ENCODE measurements around the gene RUVBL2. TPM values are rescaled to one million over a fixed set of nuclear protein-coding genes. Genes with fewer than 3 reads are reported as not detected.

RUVBL2 gene
- total RNA-seq, 2 experiments from 2014 or later: 175 to 176 TPM

- Mint-ChIP-seq H3K27me3 (no peaks in the 10 kb centered on the region), H3K9me3 (no peaks in the 10 kb centered on the region), H3K4me1 (ENCODE audit: low read depth) (peaks cover 30% of the 10 kb centered on the region), H3K27ac (peak overlapping the region; percentile 65), H3K4me3 (no peak overlapping the region), H3K36me3 (ENCODE audit: low read depth) (peaks cover 40% of the 10 kb centered on the region)
- TF ChIP-seq, protein P1, sequence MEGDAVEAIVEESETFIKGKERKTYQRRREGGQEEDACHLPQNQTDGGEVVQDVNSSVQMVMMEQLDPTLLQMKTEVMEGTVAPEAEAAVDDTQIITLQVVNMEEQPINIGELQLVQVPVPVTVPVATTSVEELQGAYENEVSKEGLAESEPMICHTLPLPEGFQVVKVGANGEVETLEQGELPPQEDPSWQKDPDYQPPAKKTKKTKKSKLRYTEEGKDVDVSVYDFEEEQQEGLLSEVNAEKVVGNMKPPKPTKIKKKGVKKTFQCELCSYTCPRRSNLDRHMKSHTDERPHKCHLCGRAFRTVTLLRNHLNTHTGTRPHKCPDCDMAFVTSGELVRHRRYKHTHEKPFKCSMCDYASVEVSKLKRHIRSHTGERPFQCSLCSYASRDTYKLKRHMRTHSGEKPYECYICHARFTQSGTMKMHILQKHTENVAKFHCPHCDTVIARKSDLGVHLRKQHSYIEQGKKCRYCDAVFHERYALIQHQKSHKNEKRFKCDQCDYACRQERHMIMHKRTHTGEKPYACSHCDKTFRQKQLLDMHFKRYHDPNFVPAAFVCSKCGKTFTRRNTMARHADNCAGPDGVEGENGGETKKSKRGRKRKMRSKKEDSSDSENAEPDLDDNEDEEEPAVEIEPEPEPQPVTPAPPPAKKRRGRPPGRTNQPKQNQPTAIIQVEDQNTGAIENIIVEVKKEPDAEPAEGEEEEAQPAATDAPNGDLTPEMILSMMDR (IDR thresholded peaks at IDR 0.05): no peak
- ChIA-PET POLR2A (no interaction called here), CTCF (interaction anchor here (1.4 to 2.2 kb wide), 2 partner anchors 9 to 18 kb away, joined by 3 to 11 read pairs; no protein-coding TSS in a partner anchor)
- ATAC-seq: no peak
- intact Hi-C loops (cut with micrococcal nuclease): no loop called here
- no peak for DNase-seq
These were observed 5.4 kb upstream of the RUVBL2 start for GRCh38 chr19:48988286-48988685.

DNA sequence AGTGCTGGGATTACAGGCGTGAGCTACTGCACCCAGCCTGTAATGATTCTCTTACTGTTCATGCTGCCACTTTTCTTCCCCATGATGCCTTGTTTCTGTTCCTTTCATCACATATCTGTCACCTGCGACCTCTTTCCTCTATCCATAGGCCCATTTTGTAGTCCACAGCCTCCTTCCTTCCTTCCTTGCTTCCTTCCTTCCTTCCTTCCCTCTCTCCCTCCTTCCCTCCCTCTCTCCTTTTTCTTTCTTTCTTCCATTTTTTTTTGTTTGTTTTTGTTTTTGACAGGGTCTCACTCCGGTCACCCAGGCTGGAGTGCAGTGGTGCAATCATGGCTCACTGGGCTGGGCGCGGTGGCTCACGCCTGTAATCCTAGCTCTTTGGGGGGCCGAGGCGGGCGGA is 4.8 kb upstream of the RUVBL2 start:
- Mint-ChIP-seq H3K27me3 (no peaks in the 10 kb centered on the region), H3K36me3 (ENCODE audit: low read depth) (peaks cover 40% of the 10 kb centered on the region)
- no peak for ATAC-seq

GRCh38 chr19:48989701-48990291 is 3.9 kb upstream of the RUVBL2 start:
- no peak for DNase-seq
- ChIA-PET CTCF (interaction anchor here (1.4 to 5.7 kb wide), 2 partner anchors 8 to 10 kb away, joined by 3 to 101 read pairs; no protein-coding TSS in a partner anchor), POLR2A (no interaction called here)
- intact Hi-C loops (cut with micrococcal nuclease): no loop called here
- peak overlapping the region; percentile 1 for H3K27ac Mint-ChIP-seq
- no peak for ATAC-seq
- H3K9me3 Mint-ChIP-seq: no peaks in the 10 kb centered on the region
- peaks cover 38% of the 10 kb centered on the region for H3K4me1 Mint-ChIP-seq (ENCODE audit: low read depth)
- no peaks in the 10 kb centered on the region for H3K27me3 Mint-ChIP-seq
- TF ChIP-seq, protein P1 (IDR thresholded peaks at IDR 0.05): no peak
- H3K36me3 Mint-ChIP-seq (ENCODE audit: low read depth): peaks cover 44% of the 10 kb centered on the region
- H3K4me3 Mint-ChIP-seq: no peak overlapping the region

More for the DNA sequence above, 4.8 kb upstream of the RUVBL2 start:
- no peaks in the 10 kb centered on the region for H3K9me3 Mint-ChIP-seq
- no peak overlapping the region for H3K4me3 Mint-ChIP-seq
- TF ChIP-seq, protein P1 (IDR thresholded peaks at IDR 0.05): no peak
- no peak for DNase-seq
- ChIA-PET CTCF (interaction anchor here (1.4 kb wide), 1 partner anchor 9 kb away, joined by 3 read pairs; no protein-coding TSS in a partner anchor), POLR2A (no interaction called here)
- H3K4me1 Mint-ChIP-seq (ENCODE audit: low read depth): peaks cover 32% of the 10 kb centered on the region
- peak overlapping the region; percentile 21 for H3K27ac Mint-ChIP-seq
- intact Hi-C loops (cut with micrococcal nuclease): no loop called here

GRCh38 chr19:48990400-48990799 is 3.3 kb upstream of the RUVBL2 start:
- POLR2A ChIA-PET: no interaction called here
- no peak for ATAC-seq
- Mint-ChIP-seq H3K27ac (peak overlapping the region; percentile 1), H3K9me3 (no peaks in the 10 kb centered on the region), H3K27me3 (no peaks in the 10 kb centered on the region), H3K36me3 (ENCODE audit: low read depth) (peaks cover 48% of the 10 kb centered on the region), H3K4me3 (no peak overlapping the region), H3K4me1 (ENCODE audit: low read depth) (peaks cover 43% of the 10 kb centered on the region)
- DNase-seq: no peak
- TF ChIP-seq, protein P1 (IDR thresholded peaks at IDR 0.05): no peak
- CTCF ChIA-PET: interaction anchor here (0.6 to 5.7 kb wide), 3 partner anchors 11 to 92 kb away, joined by 3 to 101 read pairs (median 4); no protein-coding TSS in a partner anchor
- intact Hi-C loops (cut with micrococcal nuclease): no loop called here

DNA sequence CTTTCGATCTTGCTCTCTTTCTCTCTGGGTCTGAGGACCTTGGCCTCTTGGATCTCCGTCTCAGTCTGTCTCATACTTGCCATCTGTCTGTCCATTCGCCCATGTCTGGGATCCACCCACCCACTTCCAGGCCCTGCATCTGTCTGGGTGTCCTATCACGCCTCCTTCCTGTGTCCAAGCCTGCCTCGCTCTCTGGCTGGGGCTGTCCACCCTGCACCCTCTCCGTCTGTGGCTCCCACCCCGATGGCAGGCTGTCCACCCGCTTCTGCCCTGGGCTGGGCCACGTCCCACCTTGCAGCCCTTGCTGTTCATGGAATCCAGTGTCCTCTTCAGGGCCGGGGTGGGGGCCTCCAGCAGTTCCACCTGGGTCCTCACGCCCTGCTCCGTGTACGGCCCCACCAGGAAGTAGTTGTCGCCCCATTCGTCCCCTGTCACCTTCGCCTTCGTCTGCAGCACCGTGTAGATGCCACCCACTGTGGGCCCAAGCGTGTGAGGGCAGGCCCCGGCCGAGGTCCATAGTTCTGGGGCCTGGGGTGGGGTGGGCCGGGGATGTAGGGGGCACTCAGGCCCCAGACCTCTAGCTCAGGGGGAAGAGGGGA is 2.6 kb upstream of the RUVBL2 start:
- TF ChIP-seq, protein P1 (IDR thresholded peaks at IDR 0.05): no peak
- Mint-ChIP-seq H3K27ac (peak overlapping the region; percentile 66), H3K9me3 (no peaks in the 10 kb centered on the region), H3K36me3 (ENCODE audit: low read depth) (peaks cover 43% of the 10 kb centered on the region), H3K4me1 (ENCODE audit: low read depth) (peaks cover 45% of the 10 kb centered on the region), H3K27me3 (no peaks in the 10 kb centered on the region), H3K4me3 (peak overlapping the region; percentile 20)
- intact Hi-C loops (cut with micrococcal nuclease): no loop called here
- ATAC-seq: no peak
- POLR2A ChIA-PET: interaction anchor here (1.5 kb wide), 1 partner anchor 15 kb away, joined by 8 read pairs; no protein-coding TSS in a partner anchor
- DNase-seq: no peak
- CTCF ChIA-PET: interaction anchor here (0.6 to 5.7 kb wide), 6 partner anchors 9 to 149 kb away, joined by 3 to 101 read pairs (median 4); a partner anchor contains a TSS

All from activated CD8-positive, alpha-beta T cell treated with anti-CD3 and anti-CD28 coated beads for 36 hours (primary cell).